Vagina (tissue), 2 donors: Measurements from ENCODE around the gene MCIDAS. TPM values are rescaled to one million over a fixed set of nuclear protein-coding genes. Genes with fewer than 3 reads are reported as not detected.

ENCODE experiments used
- DNase-seq, 2 donors: peaks; one replicate each; pipeline ENCODE4 v3.0.0-alpha.2; 2017; ENCODE audit errors: extremely low spot score in 2 of 2
- H3K27ac ChIP-seq: fragments of 200-600 bp; sonication (generic); one replicate; pipeline ENCODE4 v1.5.1; 2019
- H3K27me3 ChIP-seq: fragments of 200-600 bp; sonication (generic); one replicate; pipeline ENCODE4 v1.5.1; 2019
- H3K36me3 ChIP-seq, 2 donors: fragments of 200-600 bp; sonication (generic); one replicate each; pipeline ENCODE4 v1.5.1; 2017 to 2019
- H3K4me1 ChIP-seq: fragments of 200-600 bp; sonication (generic); one replicate; pipeline ENCODE4 v1.5.1; 2019
- H3K4me3 ChIP-seq, 2 donors: fragments of 200-600 bp; sonication (generic); 1 replicate in 1 of 2; 2 replicates in 1 of 2; pipeline ENCODE4 v1.5.1; 2016 to 2019
- H3K9me3 ChIP-seq: fragments of 200-600 bp; sonication (generic); one replicate; pipeline ENCODE4 v1.5.1; 2019
- CTCF ChIP-seq, 3 experiments: fragments of 450-650 bp in 2 of 3; fragments of 200-600 bp in 1 of 3; sonication (generic) in 1 of 3; IDR thresholded peaks; one replicate each; pipeline ENCODE4 v1.5.1; 2017 to 2019; ENCODE audit warnings: antibody characterized with exemption in 3 of 3, mild to moderate bottlenecking in 2 of 3, moderate library complexity in 2 of 3
- POLR2A ChIP-seq, 2 donors: fragments of 450-650 bp; IDR thresholded peaks; one replicate each; pipeline ENCODE4 v1.6.1; 2017; ENCODE audit warnings: antibody characterized with exemption in 2 of 2, mild to moderate bottlenecking in 2 of 2, moderate library complexity in 2 of 2
- POLR2AphosphoS5 ChIP-seq, 2 donors: sonication (generic); formaldehyde crosslinking; IDR thresholded peaks; one replicate each; pipeline ENCODE4 v1.9.0; 2017; ENCODE audit warnings: antibody characterized with exemption in 2 of 2, mild to moderate bottlenecking in 2 of 2, low read depth in 1 of 2; ENCODE audit not compliant: insufficient read depth in 1 of 2
- intact Hi-C: fragments of 100-400 bp; cut with DNase I; formaldehyde crosslinking; loops from one replicate; pipeline ENCODE4 v1.15.1; 2023
- microRNA counts, 2 donors: library from miRNA; unstranded; fragments of <30 nt; microRNA quantifications; one replicate each; lab custom pipeline; 2016 to 2017
- microRNA-seq: library from miRNA; unstranded; fragments of <30 nt; microRNA quantifications from one replicate; pipeline ENCODE4, GENCODE V29; 2017; ENCODE audit warnings: borderline number of aligned reads, borderline replicate concordance
- small RNA-seq: library from RNA; depleted of rRNA; stranded (forward); fragments of <200 nt; gene quantifications from one replicate; pipeline ENCODE3, GENCODE V24; 2016
- total RNA-seq: library from RNA; depleted of rRNA; stranded (reverse); fragments of >200 nt; gene quantifications from one replicate; pipeline ENCODE4 v1.2.3, GENCODE V29; 2016

MCIDAS gene
- total RNA-seq, 1 donor from 2014 or later = not detected

GRCh38 chr5:55172937-55173686 lies 54.0 kb downstream of the MCIDAS start, which contains the start of gene CDC20B:
CDC20B (minus strand) TSS chr5:55173177; CDS start chr5:55173000, 177 bp downstream.
- Histone ChIP-seq H3K4me3 (peak within 1 kb of the TSS; percentile 42 to 54), H3K27me3 (no peaks in the 10 kb centered on the region), H3K4me1 (peaks cover 25% of the 10 kb centered on the region), H3K36me3 (no peaks in the 10 kb centered on the region), H3K9me3 (no peaks in the 10 kb centered on the region), H3K27ac (no peak within 1 kb of the TSS)
- TF ChIP-seq POLR2AphosphoS5 (IDR thresholded peaks at IDR 0.05; ENCODE audit: insufficient read depth in 1 of 2, low read depth in 1 of 2) (peak in 1 of 2 donors; percentile 16), CTCF (IDR thresholded peaks at IDR 0.05) (no peak)
- intact Hi-C loops = no loop called here
- DNase-seq = no peak

- H3K4me1 ChIP-seq = peaks cover 25% of the 10 kb centered on the region
- H3K27ac ChIP-seq = no peak overlapping the region
- no peak for DNase-seq
- no peaks in the 10 kb centered on the region for H3K9me3 ChIP-seq
- intact Hi-C loops = no loop called here
- H3K4me3 ChIP-seq = peak overlapping the region; percentile 42 to 54
- H3K36me3 ChIP-seq = no peaks in the 10 kb centered on the region
- TF ChIP-seq POLR2AphosphoS5 (IDR thresholded peaks at IDR 0.05; ENCODE audit: insufficient read depth in 1 of 2, low read depth in 1 of 2) = peak in 1 of 2 donors; percentile 50
- peak; percentile 44 to 83 (median 67) for TF ChIP-seq CTCF (IDR thresholded peaks at IDR 0.05)
- TF ChIP-seq POLR2A (IDR thresholded peaks at IDR 0.05) = no peak
- H3K27me3 ChIP-seq = no peaks in the 10 kb centered on the region
Observed at GRCh38 chr5:55172051-55172899, 54.8 kb downstream of the MCIDAS start.

- Histone ChIP-seq H3K4me1 (peaks cover 22% of the 10 kb centered on the region), H3K36me3 (no peaks in the 10 kb centered on the region), H3K4me3 (no peak overlapping the region), H3K27me3 (no peaks in the 10 kb centered on the region), H3K9me3 (no peaks in the 10 kb centered on the region), H3K27ac (no peak overlapping the region)
- intact Hi-C loops = no loop called here
- DNase-seq = no peak
- TF ChIP-seq CTCF (IDR thresholded peaks at IDR 0.05) = no peak
- no peak for TF ChIP-seq POLR2AphosphoS5 (IDR thresholded peaks at IDR 0.05; ENCODE audit: insufficient read depth in 1 of 2, low read depth in 1 of 2)
- TF ChIP-seq POLR2A (IDR thresholded peaks at IDR 0.05) = no peak
Observed at GRCh38 chr5:55171471-55171870, 55.6 kb downstream of the MCIDAS start.

MicroRNAs encoded within 50 kb of the gene (microRNA counts, 767-probe panel; counts per million panel counts)
- microRNA hsa-miR-449a (lab: Ali Mortazavi, UCI) (238 to 261 counts per million in 2 donors), microRNA hsa-miR-449b-5p (lab: Ali Mortazavi, UCI) (238 to 261 counts per million in 2 donors), microRNA hsa-miR-449c-5p (lab: Ali Mortazavi, UCI) (238 to 261 counts per million in 2 donors)

Small RNAs within 50 kb of the gene (microRNA-seq; reads per million reads assigned to microRNA genes)
- gene MIR449A (4.3 reads per million), gene MIR449B (not detected), gene MIR449C (not detected)

Small RNAs within 50 kb of the gene (small RNA-seq; reads per million reads assigned to genes)
- gene MIR449A = not detected
- gene MIR449B = not detected
- not detected for gene MIR449C

Other genes starting within 250 kb of the MCIDAS start
- gene ESM1, start 241.7 kb downstream of the MCIDAS start, total RNA-seq = not detected
- gene GZMK, start 203.1 kb downstream of the MCIDAS start, total RNA-seq = 9.1 TPM
- gene GZMA, start 124.7 kb downstream of the MCIDAS start, total RNA-seq = 1.2 TPM
- gene GPX8, start 67.1 kb downstream of the MCIDAS start, total RNA-seq = 22.1 TPM
- not detected for gene CDC20B, start 54.1 kb downstream of the MCIDAS start, total RNA-seq
- gene CCNO, start 6.3 kb upstream of the MCIDAS start, total RNA-seq = not detected
- gene DHX29, start 80.4 kb upstream of the MCIDAS start, total RNA-seq = 19.2 TPM
- gene MTREX, start 80.7 kb upstream of the MCIDAS start, total RNA-seq = 68.0 TPM